ENCODE data around the gene CD2AP. TPM values are rescaled to one million over a fixed set of nuclear protein-coding genes. Genes with fewer than 3 reads are reported as not detected.
A peak's percentile ranks its signal among the peaks of the same experiment; 100 is the strongest.

The CD2AP gene
- total and polyA plus RNA-seq, 2 of the 8 experiments (the other 6 are each of a cell fraction or from before 2014, with no cell fraction given): 8.6 to 75.6 TPM

DNA sequence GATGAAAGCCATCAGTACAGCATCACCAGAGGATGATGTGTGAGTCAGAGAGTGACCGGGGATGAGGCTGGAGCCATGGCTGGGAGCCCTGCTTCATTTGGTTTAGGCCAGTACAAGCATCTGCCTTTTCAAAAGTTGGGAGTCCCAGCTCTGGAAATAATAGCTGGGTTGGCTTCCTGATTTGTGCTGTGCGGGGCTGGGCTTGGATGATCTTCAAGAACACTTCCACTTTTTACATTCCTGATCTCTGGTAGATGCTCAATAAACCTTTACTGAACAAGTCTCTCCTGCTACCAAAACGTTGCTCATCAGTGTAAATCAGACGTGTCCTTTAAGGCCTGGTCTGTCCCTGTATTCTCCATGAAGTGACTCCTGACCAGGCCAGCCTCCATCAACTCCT lies 176.7 kb downstream of the CD2AP start:
- DNase-seq (ENCODE audit: low read depth in 1 of 2, low spot score in 2 of 2): no peak
- no peak overlapping the region; the same call in 1 of the 2 replicates for H2BK12ac ChIP-seq (ENCODE audit: low read depth, low read length)
- no peak overlapping the region for H4K5ac ChIP-seq (ENCODE audit: insufficient read length, low read depth, low read length)
- 78% methylated on average over 4 of the region's 4 CpGs; no CpG with 5 or more reads in 1 of the 2 experiments for WGBS, 2 experiments (ENCODE audit: extremely low coverage in 1 of 2, insufficient coverage in 1 of 2, insufficient read length in 1 of 2, insufficient replicate concordance in 2 of 2, low coverage in 1 of 2, low lambda C conversion rate in 2 of 2, missing lambda C conversion rate in 1 of 2)
- no peak overlapping the region for H2AFZ ChIP-seq (ENCODE audit: low read length)
- H3K4me3 ChIP-seq (ENCODE audit: extremely low read depth in 1 of 4, insufficient read depth in 2 of 4, low read depth in 3 of 4, low read length in 4 of 4): no peak overlapping the region
- H3K9me3 ChIP-seq (ENCODE audit: insufficient read depth in 2 of 2, low read depth in 1 of 2, low read length in 1 of 2): no peaks in the 10 kb centered on the region
- no peaks in the 10 kb centered on the region for H4K20me1 ChIP-seq (replicated peaks in 1 of 2; ENCODE audit: control insufficient read depth in 1 of 2, insufficient read depth in 2 of 2, low read length in 2 of 2)
- H3K79me1 ChIP-seq (ENCODE audit: low read depth, low read length): no peaks in the 10 kb centered on the region
- H3K18ac ChIP-seq (ENCODE audit: extremely low read depth, low read length): no peak overlapping the region
- H4K91ac ChIP-seq (replicated peaks; ENCODE audit: insufficient read length, low read length): no peak overlapping the region
- H2AK5ac ChIP-seq (ENCODE audit: low read depth, low read length): no peak overlapping the region
- ChIA-PET POLR2A (ENCODE audit: partially characterized antibody) (no interaction called here), CTCF (ENCODE audit: partially characterized antibody) (interaction anchor here (1.6 to 5.4 kb wide), 3 partner anchors 20 to 134 kb away, joined by 4 to 25 read pairs (median 5); no protein-coding TSS in a partner anchor)
- H3K36me3 ChIP-seq (ENCODE audit: control insufficient read depth in 2 of 4, insufficient read depth in 4 of 4, low read length in 3 of 4): no peaks in the 10 kb centered on the region
- H3K23ac ChIP-seq (ENCODE audit: insufficient read length): no peak overlapping the region
- H3K56ac ChIP-seq (replicated peaks; ENCODE audit: insufficient read length, low read depth, low read length): no peak overlapping the region
- no peak for FAIRE-seq
- no peak overlapping the region for H3K4ac ChIP-seq (replicated peaks; ENCODE audit: insufficient read length, low read depth, low read length)
- peak overlapping the region; percentile 31; the same call in 1 of the 2 replicates for H2BK15ac ChIP-seq (ENCODE audit: low read length)
- H3K9ac ChIP-seq (replicated peaks in 1 of 4; ENCODE audit: extremely low read depth in 1 of 4, low read depth in 3 of 4, low read length in 3 of 4): no peak overlapping the region
- H3K4me2 ChIP-seq (ENCODE audit: insufficient read depth in 1 of 2, low read depth in 2 of 2, low read length in 2 of 2): no peak overlapping the region
- H4K8ac ChIP-seq (ENCODE audit: extremely low read depth, insufficient read depth, low read length): no peak overlapping the region
- no peak overlapping the region for H2BK20ac ChIP-seq (ENCODE audit: low read length)
- H2BK120ac ChIP-seq (replicated peaks; ENCODE audit: low read depth, low read length): no peak overlapping the region
- H2BK5ac ChIP-seq (ENCODE audit: low read depth, low read length): no peak overlapping the region
- H3K14ac ChIP-seq (ENCODE audit: insufficient read length): no peak overlapping the region
- H3K27ac ChIP-seq (ENCODE audit: low read depth, low read length): no peak overlapping the region
- H3K4me1 ChIP-seq (replicated peaks in 1 of 4; ENCODE audit: control insufficient read depth in 3 of 4, insufficient read depth in 4 of 4, low read length in 3 of 4): peaks cover 0 to 4% (median 1%) of the 10 kb centered on the region in 4 experiments; a peak in 1 of 7 replicates
- H3K27me3 ChIP-seq (replicated peaks in 1 of 4; ENCODE audit: control insufficient read depth in 3 of 4, extremely low read depth in 1 of 4, insufficient read depth in 3 of 4, low read length in 3 of 4): no peaks in the 10 kb centered on the region
- no peaks in the 10 kb centered on the region for H3K79me2 ChIP-seq (ENCODE audit: control insufficient read depth in 1 of 2, insufficient read depth in 2 of 2, low read length in 2 of 2)
- H3K23me2 ChIP-seq (ENCODE audit: low read depth, low read length): no peaks in the 10 kb centered on the region
- TF ChIP-seq GABPA (IDR thresholded peaks at IDR 0.05; ENCODE audit: borderline replicate concordance, insufficient read depth, low read length) (no peak), EZH2 (IDR thresholded peaks at IDR 0.05; ENCODE audit: low read depth, low read length, severe bottlenecking) (no peak), HDAC2 (IDR thresholded peaks at IDR 0.05; ENCODE audit: borderline replicate concordance in 1 of 2, low read depth in 2 of 2, low read length in 2 of 2) (no peak)
